HCEC 1CT (cell line): ENCODE results near the gene ABHD16B.

ENCODE experiments used
- DNase-seq: peaks from one replicate; pipeline ENCODE4 v3.0.0-alpha.2; 2017

The ABHD16B gene

DNA sequence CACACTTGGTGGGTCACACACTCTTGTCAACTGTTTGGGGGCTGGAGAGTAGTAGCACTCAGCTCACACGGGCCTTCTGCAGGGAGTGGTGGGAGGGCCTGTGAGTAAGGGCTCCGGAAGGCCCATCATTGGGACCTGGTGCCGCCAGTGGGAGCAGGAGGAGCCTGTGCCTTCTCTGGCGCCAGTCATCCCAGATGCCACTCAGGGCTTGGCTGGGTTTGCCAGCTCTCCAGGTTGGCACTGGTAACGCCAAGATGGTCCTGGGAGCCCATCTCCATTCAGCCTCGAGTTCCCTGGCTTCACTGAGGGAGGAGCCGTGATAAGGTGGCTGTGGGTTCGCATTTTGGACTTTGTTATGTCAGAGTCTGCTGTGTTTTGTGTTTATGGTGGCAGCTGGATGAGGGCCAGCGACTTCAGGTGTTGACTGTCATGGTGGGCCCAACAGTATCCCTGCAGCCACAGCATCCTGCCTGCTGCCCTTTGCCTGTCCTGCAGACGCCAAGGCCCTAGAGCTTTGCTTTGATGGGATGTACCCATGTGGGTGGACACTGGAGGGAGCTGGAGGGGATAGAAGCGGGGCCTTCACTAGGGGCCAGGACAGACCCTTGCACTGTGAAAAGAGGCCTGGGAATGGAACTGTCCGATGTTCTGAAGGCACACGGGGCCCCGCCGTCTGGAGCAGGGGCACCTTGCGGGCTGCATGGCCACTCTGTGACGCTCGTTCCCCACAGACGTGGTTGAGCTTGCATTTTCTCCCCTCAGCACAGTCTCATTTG is 20.3 kb downstream of the ABHD16B start:
- no peak for DNase-seq

DNA sequence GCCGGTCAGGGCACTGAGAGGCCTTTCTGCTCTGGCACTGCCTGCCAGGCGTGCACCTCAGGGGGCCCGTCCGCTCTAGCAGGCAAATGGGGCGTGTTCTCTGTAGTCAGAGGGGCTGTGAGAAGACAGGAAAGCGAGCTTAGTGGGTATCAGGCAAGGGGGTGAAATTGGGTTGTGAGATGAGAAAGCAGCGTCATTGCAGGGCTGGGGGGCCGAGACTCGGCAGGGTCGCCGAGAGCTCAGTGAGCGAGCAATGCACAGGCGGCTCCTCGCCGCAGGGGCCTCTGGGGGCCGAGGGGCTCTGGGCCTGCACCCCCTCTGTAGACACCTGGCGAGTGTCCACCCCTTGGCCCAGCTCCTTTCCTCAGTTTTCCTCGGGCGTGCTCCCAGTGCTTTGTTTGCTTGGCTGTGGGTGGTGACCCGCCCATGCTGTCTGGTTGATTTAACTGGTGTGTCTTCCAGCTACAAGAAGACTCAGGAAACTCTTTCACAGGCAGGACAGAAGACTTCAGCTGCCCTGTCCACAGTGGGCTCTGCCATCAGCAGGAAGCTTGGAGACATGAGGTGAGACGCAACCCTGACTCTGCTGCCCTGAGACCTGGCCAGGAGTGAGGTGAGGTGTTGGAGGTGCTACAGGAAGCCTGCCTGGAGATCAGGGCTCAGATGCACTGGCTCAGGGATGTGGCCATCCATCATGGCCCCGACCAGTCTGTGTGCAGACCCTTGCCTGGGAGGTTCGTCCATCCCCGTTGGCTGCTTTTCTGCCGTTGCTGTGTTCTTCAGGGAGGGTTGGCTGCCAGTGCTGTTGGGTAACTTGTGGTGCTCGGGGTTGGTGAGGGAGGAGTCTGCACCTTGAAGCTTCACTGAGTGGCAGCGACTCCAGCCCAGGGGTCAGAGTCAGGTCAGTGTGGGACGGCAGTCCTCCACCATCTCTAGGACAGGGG is 21.2 kb downstream of the ABHD16B start:
- DNase-seq = no peak

DNA sequence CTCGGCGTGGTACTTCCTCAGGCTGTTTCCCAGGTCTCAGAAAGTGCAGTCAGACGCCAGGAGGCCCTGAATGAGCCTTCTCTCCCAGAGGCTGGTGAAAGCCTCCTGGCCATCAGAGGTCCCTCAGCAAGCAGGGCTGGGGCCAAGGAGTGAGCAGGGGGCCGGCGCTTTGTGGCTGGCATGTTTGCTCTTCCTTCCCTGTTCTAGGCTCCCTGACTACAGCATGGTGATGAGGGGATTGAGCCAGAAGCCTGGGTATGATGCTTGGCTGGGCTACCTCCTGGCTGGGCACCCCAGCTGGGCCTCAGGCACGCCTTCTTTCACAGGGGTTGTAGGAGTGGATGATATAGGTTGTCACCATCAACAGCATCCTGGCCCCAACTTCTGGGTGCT is 21.9 kb downstream of the ABHD16B start:
- no peak for DNase-seq

DNA sequence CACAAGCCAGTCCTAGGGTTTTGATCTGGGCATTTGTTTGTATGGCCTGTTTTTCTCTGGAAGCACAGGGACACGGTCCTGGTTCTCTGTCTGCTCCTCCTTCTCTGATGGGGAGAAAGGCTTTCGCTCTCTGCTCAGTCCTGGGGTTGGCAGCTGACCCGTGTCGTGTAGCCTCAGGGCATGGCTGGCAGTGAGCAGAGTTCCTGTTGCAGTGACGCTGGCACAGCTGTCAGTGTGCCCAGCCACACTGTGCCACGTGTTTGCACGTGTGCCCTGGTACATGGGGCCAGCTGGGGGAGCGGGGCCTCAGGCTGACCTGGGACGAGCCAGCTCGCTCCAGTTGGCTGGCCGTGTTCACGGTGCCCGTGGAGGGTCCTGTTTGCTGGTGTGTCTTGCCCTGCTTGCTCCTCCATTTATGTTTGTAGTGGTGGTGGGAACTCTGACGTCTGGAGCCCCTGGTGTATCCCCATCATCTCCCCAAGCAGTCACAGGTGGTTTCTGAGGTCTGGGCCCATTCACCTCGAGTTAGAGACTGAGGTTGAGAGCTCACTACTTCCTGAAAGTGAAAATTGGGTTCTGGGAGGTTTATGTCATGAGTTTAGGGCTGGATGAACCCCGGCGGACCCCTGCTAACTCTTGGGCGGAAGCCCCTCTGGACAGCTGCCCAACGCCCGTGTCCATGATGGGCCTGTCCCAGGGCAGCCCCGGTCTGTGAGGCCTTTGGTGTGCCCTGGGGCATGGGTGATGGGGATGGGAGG is 23.4 kb downstream of the ABHD16B start:
- no peak for DNase-seq

DNA sequence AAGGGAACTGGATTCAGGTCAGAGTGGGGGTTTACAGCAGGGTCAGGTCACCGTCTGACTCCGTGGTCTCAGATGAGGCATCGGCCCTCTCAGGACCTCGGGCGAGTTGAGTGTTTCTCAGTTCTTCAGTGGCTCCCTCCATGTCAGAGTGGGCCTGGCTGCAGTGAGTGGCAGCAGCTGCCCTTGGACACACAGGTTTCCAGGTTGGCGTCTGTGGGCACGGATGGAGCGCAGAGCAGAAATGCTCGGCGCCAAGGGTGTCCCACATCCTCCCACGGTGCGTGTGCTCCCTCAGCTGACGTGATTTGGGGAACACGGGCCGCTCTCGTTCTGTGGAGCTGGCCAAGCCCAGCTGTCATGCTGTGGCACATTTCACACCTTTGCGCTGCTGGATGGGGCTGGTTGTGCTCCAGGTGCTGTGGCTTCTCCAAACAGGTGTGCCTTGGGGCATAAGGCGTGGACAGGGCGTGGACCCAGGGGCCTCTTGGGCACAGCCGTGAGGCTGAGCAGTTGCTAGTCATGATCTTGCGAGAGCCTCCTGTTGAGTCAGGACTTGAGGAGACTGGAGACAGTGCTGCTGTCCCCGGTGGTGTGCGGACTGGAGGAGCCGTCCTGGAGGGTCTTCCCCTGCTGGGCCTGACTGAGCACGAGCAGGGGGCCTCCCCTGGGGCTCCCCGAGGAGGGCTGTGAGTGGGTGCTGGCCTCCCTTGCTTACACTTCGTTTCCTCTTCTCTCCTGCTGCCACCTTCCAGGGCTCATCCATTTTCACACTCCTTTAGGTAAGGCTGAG is 24.2 kb downstream of the ABHD16B start:
- no peak for DNase-seq

DNA sequence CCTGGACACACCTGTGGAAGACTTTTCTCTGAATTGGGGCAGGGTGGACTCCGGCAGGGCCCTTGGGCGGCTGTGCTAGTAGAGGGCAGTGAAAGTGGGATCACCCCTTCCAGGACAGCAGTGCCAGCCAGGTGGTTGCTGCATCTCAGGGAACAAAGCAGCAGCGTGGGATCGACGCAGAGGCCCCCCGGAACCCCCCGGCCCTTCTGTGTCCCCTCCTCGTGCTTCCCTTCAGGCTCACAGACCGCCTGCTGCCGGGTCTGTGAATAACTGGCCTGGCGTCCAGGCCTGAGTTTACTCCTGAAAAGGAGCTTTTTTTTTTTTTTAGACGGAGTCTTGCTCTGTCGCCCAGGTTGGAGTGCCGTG is 24.7 kb downstream of the ABHD16B start:
- no peak for DNase-seq

DNA sequence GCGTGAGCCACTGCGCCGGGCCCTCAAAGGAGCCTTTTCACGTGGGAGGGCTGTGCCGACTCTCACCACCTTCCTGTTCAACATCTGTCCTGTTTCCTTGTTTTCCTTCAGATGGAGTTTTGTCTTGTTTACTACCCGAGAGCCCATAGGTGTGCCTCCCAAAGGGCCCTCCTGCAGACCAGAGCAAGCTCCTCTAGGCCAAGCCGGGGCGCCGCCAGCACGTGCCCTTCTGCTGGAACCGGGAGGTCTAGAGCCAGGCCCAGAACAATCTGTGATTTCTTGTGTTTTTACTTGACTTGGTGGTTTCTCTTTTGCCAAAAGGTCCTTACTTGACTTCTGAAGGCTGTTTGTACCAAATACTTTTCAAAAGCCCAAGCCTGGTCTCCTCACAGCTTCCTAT is 25.6 kb downstream of the ABHD16B start:
- DNase-seq = no peak

DNA sequence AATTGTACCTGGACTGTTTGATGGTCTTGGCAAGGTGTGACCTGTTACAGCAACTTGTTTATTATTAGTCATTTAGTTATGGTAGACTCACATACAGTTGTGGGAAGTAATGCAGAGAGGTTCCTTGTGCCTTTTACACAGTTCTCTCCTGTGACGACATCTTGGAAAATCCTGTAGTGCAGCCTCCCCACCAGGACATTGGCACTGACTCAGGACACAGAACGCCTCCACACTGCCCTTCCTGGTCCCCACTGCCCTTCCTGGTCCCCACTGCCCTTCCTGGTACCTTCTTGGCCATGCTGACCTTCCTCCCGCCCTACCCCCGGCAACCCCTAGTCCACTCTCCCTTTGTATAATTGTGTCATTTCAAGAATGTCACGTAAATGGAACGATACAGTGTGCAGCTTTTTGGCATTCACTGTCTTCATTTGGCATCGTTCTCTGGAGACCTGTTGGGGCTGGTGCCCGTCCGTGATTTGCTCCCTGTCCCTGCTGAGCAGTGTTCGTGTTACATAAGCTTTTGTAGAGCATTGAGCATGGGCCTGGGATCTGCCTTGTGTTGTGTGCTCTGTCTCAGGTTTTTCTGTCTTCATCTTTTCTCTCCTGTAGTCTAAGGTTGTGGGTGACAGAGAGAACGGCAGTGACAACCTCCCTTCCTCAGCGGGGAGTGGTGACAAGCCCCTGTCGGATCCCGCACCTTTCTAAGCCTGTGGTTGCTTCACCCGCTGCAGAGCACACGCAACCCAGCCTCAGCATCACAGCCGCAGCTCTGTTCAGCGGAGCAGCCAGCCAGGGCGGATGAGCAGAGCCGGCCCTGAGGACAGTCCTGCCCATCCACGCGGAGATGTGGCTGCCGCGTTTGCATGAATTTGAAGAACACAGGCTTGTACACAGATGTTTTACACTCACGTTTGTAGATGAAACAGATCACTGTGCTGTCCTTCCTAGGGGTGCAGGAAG is 28.2 kb downstream of the ABHD16B start:
- DNase-seq = no peak

DNA sequence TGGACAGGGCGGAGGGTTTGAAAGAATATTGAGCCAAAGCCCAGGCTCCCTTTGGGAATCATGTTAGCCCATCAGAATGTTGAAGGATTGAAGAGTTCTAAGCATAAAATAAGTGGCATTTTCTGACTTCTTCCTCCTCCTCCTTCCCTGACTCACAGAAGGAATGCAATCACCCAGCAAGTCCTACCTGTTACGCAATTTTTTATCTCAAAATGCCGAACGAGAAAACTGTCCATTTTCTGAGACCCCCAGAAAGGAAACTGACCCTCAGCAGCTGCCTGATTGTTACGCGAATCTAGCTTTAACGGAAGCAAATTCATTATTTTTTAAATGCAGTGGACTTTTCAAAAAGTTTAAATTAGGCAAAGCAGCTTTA is 28.9 kb downstream of the ABHD16B start:
- DNase-seq = no peak

DNA sequence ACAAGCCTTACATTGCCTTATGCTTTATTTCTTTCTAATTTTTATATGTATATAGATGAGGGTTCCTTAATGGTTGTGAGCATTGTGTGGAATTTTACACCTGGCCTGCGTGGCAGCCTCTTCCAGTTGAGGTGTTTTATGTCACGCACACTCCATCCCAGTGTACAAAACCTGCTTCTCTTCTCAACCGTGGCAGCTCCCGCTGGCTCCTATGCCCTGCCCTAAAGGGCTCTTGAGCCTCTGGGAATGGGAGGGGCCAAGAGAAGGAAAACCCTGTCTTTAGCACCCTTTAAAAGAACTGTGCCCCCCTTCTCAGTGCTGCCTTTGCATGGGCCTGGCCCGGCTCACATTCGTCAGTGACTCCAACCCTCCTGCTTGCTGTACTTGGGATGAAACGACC is 29.3 kb downstream of the ABHD16B start:
- no peak for DNase-seq

DNA sequence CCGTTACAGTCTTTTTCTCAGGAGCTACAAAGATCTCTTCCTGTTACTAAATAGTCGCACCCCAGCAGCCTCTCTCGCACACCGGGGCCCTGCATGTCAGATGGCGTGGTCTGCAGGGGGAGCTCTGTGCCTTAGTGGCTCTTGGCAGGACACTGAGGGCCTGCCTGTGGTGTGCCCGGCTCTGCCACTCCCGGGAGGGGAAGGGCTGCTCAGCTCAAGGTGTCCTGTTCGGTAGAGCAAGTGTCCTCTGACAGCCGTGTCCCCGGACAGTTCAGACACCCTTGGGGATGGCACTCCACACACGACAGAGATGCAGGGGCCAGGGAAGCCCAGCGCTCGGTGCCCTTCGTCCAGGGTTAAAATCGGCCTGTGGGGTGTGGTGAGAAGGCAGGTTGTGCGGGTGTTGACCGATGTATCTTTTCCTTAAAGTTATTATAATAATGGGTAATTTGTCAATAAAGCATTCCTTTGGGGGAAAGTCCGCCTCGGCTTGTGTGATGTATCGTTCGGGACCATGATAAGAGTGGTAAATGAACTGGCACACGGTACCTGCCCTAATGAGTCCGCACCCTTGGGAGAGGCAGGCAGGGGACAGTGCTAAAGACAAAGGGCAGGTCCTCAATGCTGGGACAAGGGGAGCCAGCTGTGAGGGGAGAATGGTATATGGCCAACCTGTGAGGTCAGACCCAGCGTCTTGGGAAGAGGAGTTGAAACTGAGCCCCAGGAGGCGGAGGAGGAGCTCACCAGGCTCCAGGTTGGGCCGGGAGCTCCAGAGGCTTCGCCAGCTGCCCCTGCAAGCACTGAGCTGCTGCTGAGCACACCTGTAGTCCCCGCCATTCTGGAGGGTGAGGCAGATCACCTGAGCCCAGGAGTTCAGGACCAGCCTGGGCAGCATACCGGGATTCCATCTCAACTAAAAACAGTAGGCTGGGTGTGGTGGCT is 30.0 kb downstream of the ABHD16B start:
- no peak for DNase-seq

DNA sequence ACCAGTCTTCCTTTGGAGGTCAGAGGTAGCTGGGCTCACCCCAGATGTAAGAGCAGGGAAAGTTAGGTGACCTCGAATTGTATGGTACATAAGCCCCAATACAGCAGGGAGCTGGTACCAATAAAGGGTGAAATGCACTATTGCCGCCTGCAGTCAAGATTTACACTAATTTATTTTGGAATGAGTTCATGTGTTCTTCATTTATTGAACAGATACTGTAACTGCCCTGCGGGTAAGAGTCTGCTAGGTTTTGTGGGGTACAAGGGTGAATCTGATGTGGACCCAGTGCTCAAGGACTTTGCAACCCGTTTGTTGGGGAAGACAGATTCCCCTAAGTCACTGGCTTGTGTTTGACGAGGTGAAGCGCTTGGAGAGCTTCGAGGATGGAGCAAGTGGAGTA is 31.1 kb downstream of the ABHD16B start:
- DNase-seq = no peak

DNA sequence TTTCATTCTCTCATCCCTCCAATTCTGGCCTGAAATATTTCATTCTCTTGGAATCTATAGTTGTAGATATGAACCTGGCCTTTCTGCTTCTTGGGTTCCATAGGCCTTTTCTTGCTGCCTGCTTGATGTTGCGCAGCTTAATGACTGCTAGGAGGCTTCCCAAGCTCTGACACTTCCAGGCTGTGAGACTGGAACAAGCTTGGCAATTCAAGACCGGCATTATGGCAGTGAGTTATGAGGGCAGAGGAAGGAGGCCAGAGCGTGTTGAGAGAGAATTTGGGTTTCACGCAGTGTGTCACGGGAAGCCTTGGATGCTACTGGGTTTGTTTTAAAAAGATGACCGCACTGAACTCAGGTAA is 32.7 kb downstream of the ABHD16B start:
- DNase-seq = peak; percentile 11

DNA sequence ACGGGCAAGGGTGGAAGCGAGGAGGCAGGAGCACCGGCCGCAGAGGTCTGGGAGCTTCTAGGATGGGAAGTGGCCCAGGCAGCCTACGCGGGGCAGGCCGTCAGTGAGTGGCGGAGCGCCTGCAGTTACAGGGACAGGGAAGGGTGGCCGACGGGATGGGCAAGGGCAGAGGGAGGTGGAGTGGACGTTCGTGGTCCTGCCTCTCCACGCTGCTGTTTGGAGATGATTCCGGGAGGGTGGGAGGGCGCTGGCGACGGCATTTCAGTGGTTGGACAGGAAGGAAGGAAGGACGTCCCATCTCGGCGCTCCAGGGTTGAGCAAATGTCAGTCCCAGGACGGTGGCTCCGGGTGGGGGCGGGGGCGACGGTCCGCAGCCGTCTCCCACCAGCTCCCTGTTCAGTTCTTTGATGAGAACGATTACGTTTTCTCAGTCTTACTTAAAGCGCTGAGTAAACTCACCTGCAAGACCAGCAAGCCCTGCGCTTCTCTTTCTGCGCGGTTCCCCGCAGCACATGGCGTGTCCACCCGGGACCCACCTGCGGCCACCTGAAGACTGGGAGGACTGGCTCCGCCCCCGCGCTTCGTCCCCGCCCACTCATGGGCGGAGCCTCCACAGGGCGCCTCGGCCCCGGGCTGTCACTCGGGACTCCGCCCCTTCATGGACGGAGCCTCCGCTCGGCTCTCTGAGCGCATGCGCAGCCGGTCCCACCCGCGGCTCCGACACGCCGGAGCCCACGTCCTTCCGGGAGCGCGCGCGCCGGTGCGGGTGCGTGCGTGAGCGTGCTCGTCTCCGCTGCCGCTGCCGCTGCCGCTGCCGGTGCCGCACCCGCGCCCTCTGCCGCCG is 33.3 kb downstream of the ABHD16B start, which contains the start of gene DNAJC5:
Gene DNAJC5, plus strand, starts transcription at position 769 of the 844 bp plus-strand sequence. CDS start 33,220 bp downstream, outside the sequence.
- DNase-seq = peak; percentile 85

DNA sequence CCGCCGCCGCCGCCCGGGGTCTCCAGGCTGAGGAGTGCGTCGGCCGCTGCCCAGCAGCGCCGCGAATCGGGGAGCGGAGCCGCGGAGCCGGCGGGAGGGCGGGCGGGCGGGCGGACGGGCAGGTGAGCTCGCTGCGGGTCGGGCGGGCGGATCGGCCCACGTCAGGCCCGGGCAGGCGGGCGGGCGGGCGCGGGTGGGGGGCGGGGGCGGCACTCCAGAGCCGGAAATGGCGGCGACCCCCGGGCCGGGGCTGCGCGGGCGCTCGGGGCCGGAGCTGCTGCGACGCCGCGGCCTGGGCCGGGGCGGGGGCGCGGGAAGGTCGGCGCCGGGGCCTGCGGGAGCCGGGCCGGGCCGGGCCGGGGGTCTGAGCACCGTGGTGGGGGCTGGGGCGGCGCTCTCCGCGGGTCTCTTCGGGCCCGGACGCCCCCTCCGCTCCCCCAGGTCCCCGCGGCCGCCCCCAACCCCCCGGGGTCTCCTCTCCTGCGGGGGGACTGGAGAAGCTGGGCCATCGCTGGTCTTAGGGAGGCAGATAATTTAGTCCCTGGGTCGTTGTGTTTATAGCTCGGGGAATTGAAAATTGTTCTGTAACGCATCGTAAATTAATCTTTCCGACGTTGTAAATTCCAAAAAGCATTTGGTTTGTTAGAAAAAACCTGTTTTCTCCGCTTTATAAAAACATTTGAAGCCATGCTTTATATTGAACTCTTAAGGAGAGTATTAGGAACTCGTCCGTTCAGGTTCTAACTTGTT is 34.1 kb downstream of the ABHD16B start:
- no peak for DNase-seq

DNA sequence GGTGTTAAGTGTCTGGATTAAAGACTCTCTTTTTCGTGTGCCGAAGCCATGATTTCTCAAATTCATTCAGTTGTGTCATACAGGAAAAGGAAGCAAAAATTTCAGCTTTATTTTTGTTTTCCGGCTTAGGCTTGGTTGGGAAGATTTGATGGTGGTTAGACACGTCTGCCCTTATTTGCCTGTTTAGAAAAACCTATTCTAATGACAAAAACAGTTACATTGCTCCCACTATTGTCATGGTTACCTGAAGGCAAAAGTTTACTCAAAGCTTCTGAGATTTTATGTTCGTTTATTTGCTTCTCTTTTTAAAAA is 34.6 kb downstream of the ABHD16B start:
- DNase-seq = no peak

DNA sequence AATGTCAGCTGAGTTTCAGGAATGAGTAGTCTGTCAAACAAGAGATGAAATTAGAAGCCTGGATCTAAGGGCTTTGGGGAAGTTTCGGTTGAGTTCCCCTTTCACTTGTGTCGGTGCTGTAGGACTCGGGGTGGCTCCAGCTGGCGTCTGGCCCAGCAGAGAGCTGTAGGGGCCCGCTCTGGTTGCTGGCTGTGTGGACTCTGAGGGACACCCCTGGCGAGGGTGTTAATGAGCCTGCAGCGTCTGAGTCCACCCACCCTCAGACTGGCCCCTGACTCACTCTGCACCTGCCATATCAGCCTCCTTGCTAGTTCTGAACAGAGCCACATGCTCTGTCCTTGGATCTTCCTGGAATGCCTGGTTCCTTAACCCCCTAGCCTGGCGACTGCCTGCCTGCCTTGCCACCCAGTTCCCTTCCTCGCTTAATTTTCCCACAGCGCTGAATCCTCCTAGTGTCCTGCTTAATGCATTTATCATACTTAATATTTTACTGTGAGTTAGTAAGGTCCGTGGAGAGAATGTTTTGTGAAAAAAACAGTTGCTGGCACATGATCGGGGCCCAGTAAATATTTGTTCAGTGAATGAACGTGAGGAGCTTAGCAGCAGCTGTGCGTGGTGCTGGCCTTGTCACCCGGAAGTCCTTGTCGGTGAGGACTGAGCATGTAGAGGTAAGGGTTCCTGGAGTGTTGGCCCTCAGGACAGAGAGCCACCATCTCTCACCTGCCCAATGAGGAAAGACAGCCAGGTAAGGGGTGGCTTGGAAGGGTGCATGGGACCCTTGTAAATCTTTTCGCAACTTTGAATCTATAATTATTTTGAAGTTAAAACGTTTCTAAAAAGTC is 35.2 kb downstream of the ABHD16B start:
- DNase-seq = peak; percentile 39
